ENCODE data around the gene ST6GALNAC3.

Gene ST6GALNAC3

DNA sequence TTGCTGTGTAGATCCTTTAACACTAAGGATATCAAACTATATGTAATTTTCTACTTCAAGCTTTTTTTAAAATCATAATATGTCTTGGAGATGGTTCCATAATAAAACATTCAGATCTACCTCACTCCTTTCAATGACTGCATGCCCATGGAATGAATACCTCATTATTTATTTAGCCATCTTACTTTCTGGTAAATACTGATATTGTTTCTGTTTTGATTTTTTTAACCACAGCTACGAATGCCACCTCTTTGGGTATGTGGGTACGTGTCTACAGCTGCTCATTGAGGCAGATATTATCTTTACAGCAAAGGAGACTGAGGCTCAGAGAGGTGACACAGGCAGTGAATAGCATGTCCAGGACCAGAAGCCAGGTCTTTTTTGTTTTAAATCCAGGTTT, 215.7 kb downstream of the ST6GALNAC3 start:
- TF ChIP-seq, protein P1, sequence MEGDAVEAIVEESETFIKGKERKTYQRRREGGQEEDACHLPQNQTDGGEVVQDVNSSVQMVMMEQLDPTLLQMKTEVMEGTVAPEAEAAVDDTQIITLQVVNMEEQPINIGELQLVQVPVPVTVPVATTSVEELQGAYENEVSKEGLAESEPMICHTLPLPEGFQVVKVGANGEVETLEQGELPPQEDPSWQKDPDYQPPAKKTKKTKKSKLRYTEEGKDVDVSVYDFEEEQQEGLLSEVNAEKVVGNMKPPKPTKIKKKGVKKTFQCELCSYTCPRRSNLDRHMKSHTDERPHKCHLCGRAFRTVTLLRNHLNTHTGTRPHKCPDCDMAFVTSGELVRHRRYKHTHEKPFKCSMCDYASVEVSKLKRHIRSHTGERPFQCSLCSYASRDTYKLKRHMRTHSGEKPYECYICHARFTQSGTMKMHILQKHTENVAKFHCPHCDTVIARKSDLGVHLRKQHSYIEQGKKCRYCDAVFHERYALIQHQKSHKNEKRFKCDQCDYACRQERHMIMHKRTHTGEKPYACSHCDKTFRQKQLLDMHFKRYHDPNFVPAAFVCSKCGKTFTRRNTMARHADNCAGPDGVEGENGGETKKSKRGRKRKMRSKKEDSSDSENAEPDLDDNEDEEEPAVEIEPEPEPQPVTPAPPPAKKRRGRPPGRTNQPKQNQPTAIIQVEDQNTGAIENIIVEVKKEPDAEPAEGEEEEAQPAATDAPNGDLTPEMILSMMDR (IDR thresholded peaks at IDR 0.05), result no peak
- TF ChIP-seq ZFX (IDR thresholded peaks at IDR 0.05; ENCODE audit: borderline replicate concordance), result no peak
- no peak overlapping the region for H3K27ac ChIP-seq

DNA sequence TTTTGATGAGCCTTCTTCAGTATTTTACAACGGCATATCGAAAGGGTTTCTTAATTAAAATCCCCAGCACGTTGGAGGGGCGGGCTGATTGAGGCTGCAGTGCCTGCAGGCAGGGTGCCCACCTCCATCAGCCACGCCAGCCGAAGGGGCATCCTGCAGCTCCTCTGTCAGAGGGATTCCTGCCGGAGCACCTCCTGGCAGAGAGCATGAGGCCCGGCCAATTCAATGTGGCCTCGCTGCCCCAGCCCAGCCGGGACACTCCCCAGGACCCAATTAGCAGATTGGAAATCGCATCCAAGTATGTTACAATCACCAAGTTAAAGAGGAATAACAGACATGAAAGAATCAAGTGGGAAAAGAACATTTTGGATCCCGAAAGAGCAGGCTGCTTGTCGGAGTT, 216.6 kb downstream of the ST6GALNAC3 start:
- H3K27ac ChIP-seq, result no peak overlapping the region
- no peak for TF ChIP-seq ZFX (IDR thresholded peaks at IDR 0.05; ENCODE audit: borderline replicate concordance)
- TF ChIP-seq, protein P1 (IDR thresholded peaks at IDR 0.05), result no peak

DNA sequence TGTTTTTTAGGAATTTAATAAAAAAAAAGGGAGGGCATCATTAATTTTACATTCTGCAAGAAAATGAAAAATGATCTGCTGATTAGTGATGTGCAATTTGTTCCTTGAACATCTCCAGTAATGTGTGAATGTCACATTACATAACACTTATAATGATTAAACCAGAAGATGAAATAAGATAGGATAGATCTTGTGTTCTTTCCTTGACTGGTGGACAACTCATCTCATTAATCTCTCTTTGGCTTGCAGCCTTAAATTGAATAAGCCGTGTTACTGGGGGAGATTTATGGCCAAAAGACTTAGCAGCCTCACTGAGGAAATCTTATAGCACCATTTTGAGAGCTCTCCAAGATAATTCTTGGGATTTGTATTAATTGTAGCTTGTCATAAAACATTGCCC, 217.2 kb downstream of the ST6GALNAC3 start:
- TF ChIP-seq, protein P1 (IDR thresholded peaks at IDR 0.05), result no peak
- no peak for TF ChIP-seq ZFX (IDR thresholded peaks at IDR 0.05; ENCODE audit: borderline replicate concordance)
- H3K27ac ChIP-seq, result no peak overlapping the region

DNA sequence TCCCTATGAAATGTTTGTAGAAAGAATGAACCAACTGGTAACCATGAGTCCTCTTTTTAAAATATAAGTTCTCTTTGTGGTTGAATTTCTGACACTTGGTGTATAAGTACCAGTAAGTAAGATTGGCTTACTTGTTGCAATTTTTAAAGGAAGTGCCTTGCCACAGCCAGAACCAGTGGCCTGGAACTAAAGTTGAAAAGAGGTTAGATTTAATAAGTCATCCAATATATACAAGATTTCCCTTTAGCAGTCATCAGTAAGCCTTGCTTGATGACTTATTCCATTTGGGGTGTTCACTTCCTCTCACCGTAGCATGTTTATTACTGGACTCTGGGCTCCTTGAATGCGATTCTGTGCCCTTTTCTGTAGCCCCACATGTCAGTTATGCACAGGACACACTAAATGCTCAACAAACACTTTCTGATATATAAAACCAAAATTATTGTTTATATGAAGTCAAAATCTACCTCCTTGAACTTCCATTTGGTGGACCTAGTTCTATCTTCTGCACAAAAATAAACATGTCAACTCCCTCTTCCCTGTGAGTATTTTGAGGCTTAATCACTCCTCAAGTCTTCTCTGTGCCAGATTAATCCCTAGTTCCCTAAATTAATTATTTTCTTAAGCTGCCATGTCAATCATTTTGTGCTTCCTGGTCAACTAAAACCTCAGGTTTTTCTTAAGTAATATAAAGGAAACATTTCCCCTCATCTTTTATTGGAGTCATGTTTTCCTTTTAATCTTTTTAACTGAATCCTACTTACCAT, 218.1 kb downstream of the ST6GALNAC3 start:
- no peak overlapping the region for H3K27ac ChIP-seq
- TF ChIP-seq, protein P1 (IDR thresholded peaks at IDR 0.05), result no peak
- TF ChIP-seq ZFX (IDR thresholded peaks at IDR 0.05; ENCODE audit: borderline replicate concordance), result no peak

GRCh38 chr1:76293831-76294230, 219.3 kb downstream of the ST6GALNAC3 start:
- H3K27ac ChIP-seq, result no peak overlapping the region
- TF ChIP-seq ZFX (IDR thresholded peaks at IDR 0.05; ENCODE audit: borderline replicate concordance), result no peak
- TF ChIP-seq, protein P1 (IDR thresholded peaks at IDR 0.05), result no peak

DNA sequence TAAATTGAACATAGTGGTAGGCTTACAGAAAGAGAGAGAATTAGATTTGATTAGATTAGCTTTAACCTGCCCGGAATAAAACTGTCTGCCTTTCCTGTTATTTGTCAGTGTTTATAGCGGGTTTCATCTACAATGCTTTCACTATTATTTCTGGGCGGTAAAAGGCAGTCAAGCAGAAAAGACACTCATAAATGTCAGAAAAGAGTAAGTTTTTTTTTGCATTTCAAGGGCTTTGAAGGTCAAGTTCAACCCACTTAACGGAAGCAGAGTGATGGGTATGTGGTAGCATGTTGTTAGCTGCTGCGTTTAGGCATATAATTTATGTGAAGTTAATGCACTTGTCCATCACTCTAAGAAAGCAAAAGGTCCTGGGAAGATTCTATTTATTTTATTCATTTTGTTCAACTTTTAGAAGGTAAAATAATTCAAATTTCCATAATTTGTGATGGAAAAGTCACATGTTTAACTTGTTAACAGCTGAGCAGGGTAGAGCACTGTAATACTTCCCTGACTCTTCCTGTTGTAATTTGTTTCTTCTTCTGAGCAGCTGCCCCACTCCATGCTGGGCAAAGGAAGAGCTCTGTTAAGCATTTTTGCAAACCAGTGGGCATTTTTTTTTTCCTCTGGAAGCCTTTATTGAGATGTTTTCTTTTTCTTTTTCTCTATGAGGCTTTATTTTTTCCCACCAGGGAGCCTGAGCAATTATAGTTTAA, 220.1 kb downstream of the ST6GALNAC3 start:
- H3K27ac ChIP-seq, result no peak overlapping the region
- no peak for TF ChIP-seq ZFX (IDR thresholded peaks at IDR 0.05; ENCODE audit: borderline replicate concordance)
- TF ChIP-seq, protein P1 (IDR thresholded peaks at IDR 0.05), result no peak

GRCh38 chr1:76298399-76298798, 223.9 kb downstream of the ST6GALNAC3 start:
- TF ChIP-seq, protein P1 (IDR thresholded peaks at IDR 0.05), result no peak
- no peak for TF ChIP-seq ZFX (IDR thresholded peaks at IDR 0.05; ENCODE audit: borderline replicate concordance)
- H3K27ac ChIP-seq, result no peak overlapping the region

All from 22Rv1 (cell line).